GM18505 (cell line): ENCODE results near the gene LSS.
"Not testable (repeated sequence)": the region's sequence is repeated elsewhere in the genome, so short reads cannot be mapped to it uniquely, and the experiment has no call there.

Source experiments
- ATAC-seq: cut with Tn5 transposase; IDR thresholded peaks from one replicate; pipeline ENCODE4 v1.9.1; 2021; ENCODE audit not compliant: unreplicated experiment
- POLR2A ChIP-seq: IDR thresholded peaks from 4 replicates; pipeline ENCODE4 v1.6.1; 2011; ENCODE audit warnings: borderline replicate concordance; ENCODE audit not compliant: insufficient read depth, insufficient read length; ENCODE audit errors: extremely low read depth

Gene LSS

GRCh38 chr21:46202592-46203202, 25.9 kb downstream of the LSS start:
- no peak for ATAC-seq
- no peak for TF ChIP-seq POLR2A

GRCh38 chr21:46200877-46201803, 27.4 kb downstream of the LSS start:
- not testable (repeated sequence) for ATAC-seq

GRCh38 chr21:46199436-46200373, 28.9 kb downstream of the LSS start:
- ATAC-seq, result no peak

GRCh38 chr21:46196733-46197132, 31.8 kb downstream of the LSS start:
- no peak for TF ChIP-seq POLR2A
- ATAC-seq, result no peak

More at GRCh38 chr21:46199436-46200373, 28.9 kb downstream of the LSS start:
- TF ChIP-seq POLR2A, result no peak

GRCh38 chr21:46195595-46196195, 32.9 kb downstream of the LSS start:
- TF ChIP-seq POLR2A, result no peak
- ATAC-seq, result no peak

- no peak for TF ChIP-seq POLR2A
- no peak for ATAC-seq
These were observed 33.9 kb downstream of the LSS start for GRCh38 chr21:46194374-46195334.

- no peak for ATAC-seq
- TF ChIP-seq POLR2A, result no peak
These were observed 34.7 kb downstream of the LSS start for GRCh38 chr21:46193829-46194373.

GRCh38 chr21:46191686-46192575, 36.6 kb downstream of the LSS start:
- ATAC-seq, result no peak
- TF ChIP-seq POLR2A, result no peak

- no peak for TF ChIP-seq POLR2A
- no peak for ATAC-seq
These were observed 37.3 kb downstream of the LSS start for GRCh38 chr21:46191257-46191685.

GRCh38 chr21:46190491-46191131, 38.0 kb downstream of the LSS start:
- ATAC-seq, result no peak
- no peak for TF ChIP-seq POLR2A
